Mucosa of stomach (tissue), 1 donor: ENCODE results near the gene IDE.

Experiments
- H3K27me3 ChIP-seq: one replicate; pipeline ENCODE4 v1.7.0; 2013; ENCODE audit warnings: mild to moderate bottlenecking, low read length; ENCODE audit not compliant: control insufficient read depth, insufficient read depth
- H3K36me3 ChIP-seq: one replicate; pipeline ENCODE4 v1.7.0; 2013; ENCODE audit warnings: low read length; ENCODE audit not compliant: control insufficient read depth, insufficient read depth
- H3K4me1 ChIP-seq: one replicate; pipeline ENCODE4 v1.7.0; 2013; ENCODE audit warnings: mild to moderate bottlenecking, low read length; ENCODE audit not compliant: control insufficient read depth, insufficient read depth
- H3K4me3 ChIP-seq: one replicate; pipeline ENCODE4 v1.7.0; 2013; ENCODE audit warnings: low read length
- H3K9ac ChIP-seq: one replicate; pipeline ENCODE4 v1.7.0; 2013; ENCODE audit warnings: mild to moderate bottlenecking, low read length, moderate library complexity
- H3K9me3 ChIP-seq: one replicate; pipeline ENCODE4 v1.7.0; 2013; ENCODE audit warnings: mild to moderate bottlenecking, low read length, moderate library complexity; ENCODE audit not compliant: control insufficient read depth
- donor health status: Pancreatic carcinoma.

The IDE gene

DNA sequence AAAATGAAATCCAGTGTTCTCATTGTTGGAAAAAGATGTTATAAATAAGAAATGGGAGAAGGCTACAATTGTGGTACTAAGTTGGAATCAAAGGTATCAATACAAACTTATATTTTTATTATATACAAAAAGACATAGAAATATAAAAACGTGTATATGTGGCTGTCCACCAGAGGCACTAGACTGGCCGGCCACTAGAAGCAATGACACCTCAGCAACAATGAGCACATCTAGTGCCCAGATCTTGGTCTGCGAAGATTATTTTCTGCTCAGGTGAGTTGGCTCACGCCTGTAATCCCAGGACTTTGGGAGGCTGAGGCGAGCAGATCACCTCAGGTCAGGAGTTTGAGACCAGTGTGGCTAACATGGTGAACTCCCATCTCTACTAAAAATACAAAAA lies 21.6 kb downstream of the IDE start:
- H3K4me3 ChIP-seq: no peak overlapping the region
- H3K4me1 ChIP-seq: no peaks in the 10 kb centered on the region
- no peaks in the 10 kb centered on the region for H3K9me3 ChIP-seq
- H3K9ac ChIP-seq: no peak overlapping the region
- H3K27me3 ChIP-seq: no peaks in the 10 kb centered on the region
- H3K36me3 ChIP-seq: no peaks in the 10 kb centered on the region

- Histone ChIP-seq H3K36me3 (no peaks in the 10 kb centered on the region), H3K9me3 (no peaks in the 10 kb centered on the region), H3K27me3 (no peaks in the 10 kb centered on the region), H3K4me3 (no peak overlapping the region), H3K9ac (no peak overlapping the region), H3K4me1 (no peaks in the 10 kb centered on the region)
These were observed 23.0 kb downstream of the IDE start for GRCh38 chr10:92550924-92551323.

DNA sequence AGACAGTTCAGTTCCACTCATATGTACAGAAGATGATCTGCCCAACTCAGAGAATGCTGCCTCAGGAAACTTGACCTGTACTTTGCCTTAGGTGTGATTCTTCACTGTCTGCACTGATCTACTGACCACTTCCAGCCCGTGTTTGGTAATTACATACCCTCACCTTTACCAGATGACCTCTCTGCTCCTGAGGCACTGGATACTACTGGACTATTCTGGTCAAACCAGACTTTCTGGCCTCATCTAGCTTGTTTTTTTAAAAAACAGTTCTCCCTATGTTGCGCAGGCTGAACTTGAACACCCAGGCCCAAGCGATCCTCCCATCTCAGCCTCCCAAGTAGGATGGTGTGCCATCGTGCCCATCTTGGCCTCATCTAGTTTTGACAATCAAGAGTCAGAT lies 26.2 kb downstream of the IDE start:
- no peak overlapping the region for H3K9ac ChIP-seq
- H3K9me3 ChIP-seq: no peaks in the 10 kb centered on the region
- H3K4me3 ChIP-seq: no peak overlapping the region
- H3K27me3 ChIP-seq: no peaks in the 10 kb centered on the region
- no peaks in the 10 kb centered on the region for H3K4me1 ChIP-seq
- no peaks in the 10 kb centered on the region for H3K36me3 ChIP-seq

GRCh38 chr10:92545556-92545955 lies 28.3 kb downstream of the IDE start:
- no peak overlapping the region for H3K9ac ChIP-seq
- H3K27me3 ChIP-seq: no peaks in the 10 kb centered on the region
- H3K36me3 ChIP-seq: no peaks in the 10 kb centered on the region
- H3K4me1 ChIP-seq: no peaks in the 10 kb centered on the region
- no peak overlapping the region for H3K4me3 ChIP-seq
- no peaks in the 10 kb centered on the region for H3K9me3 ChIP-seq

- Histone ChIP-seq H3K4me1 (no peaks in the 10 kb centered on the region), H3K4me3 (no peak overlapping the region), H3K36me3 (no peaks in the 10 kb centered on the region), H3K9ac (no peak overlapping the region), H3K9me3 (no peaks in the 10 kb centered on the region), H3K27me3 (no peaks in the 10 kb centered on the region)
These were observed 29.6 kb downstream of the IDE start for GRCh38 chr10:92544296-92544695.

DNA sequence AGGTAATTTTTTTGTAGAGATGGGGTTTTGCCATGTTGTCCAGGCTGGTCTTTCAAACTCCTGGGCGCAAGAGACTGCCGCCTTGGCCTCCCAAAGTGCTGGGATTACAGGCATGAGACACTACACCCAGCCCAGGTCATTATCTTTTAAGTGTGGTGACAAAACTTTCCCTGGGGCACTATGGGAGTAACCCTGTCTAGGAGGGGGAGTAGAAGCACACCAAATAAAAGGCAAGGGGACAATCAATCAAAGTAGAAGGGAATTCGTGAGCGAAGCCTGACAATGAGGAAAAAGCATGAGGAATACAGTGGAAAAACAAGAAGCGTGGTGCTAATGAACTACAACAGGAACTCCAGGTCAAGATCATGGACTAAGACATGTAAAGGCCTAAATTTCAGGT lies 31.4 kb downstream of the IDE start:
- Histone ChIP-seq H3K9ac (no peak overlapping the region), H3K36me3 (no peaks in the 10 kb centered on the region), H3K27me3 (no peaks in the 10 kb centered on the region), H3K4me3 (no peak overlapping the region), H3K4me1 (no peaks in the 10 kb centered on the region), H3K9me3 (no peaks in the 10 kb centered on the region)

DNA sequence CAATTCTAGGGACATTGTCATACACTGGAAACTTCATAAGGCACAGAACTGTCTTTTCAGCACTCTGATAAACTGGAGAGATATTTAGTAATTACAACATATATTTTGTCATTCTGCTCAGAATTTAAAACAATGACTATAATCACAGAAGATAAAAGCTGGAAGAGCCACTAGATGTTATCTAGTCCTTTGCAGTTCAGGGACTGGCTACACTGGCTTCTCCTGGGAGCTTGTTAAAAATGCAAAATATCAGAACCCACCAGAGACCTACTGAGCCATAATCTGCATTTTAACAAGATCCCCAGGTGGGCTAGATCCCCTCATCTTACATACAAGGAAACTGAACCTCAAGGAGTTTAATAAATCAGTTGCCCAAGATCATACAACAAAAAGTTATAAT lies 32.3 kb downstream of the IDE start:
- no peak overlapping the region for H3K4me3 ChIP-seq
- no peaks in the 10 kb centered on the region for H3K9me3 ChIP-seq
- no peak overlapping the region for H3K9ac ChIP-seq
- no peaks in the 10 kb centered on the region for H3K27me3 ChIP-seq
- H3K36me3 ChIP-seq: no peaks in the 10 kb centered on the region
- H3K4me1 ChIP-seq: no peaks in the 10 kb centered on the region

DNA sequence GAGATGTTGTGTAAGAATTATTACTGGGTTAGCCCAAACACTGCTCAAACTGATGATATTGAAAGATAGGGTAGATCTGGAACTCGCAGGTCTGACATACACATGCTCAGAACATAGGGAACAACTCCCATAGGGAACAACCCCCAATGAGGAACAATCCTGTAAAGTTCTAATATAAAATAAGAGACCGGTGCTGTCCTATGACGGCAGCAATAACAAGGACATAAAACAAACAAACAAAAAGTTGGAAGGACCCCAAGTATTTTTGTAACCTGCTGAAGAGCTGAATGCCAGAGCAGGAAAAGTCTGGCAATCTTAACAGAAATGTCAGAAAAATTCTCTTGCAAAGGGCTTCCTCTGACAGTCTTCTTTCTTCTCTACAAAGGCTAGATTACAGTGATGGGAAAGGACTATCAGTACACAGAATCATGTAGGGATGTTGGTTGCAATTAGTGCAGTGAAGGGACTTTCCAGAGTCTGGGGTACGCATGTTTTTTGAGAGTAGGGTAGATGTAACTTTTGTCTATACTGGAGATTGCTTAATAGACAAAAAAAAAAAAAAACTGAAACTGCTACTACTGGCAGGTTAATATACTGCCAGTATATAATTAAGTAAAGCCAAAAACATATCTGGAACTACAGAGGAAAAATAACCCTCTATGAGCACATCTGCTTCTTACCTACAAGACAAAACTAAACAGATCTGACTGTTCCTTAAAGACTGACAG lies 35.5 kb downstream of the IDE start:
- H3K4me1 ChIP-seq: no peaks in the 10 kb centered on the region
- H3K4me3 ChIP-seq: no peak overlapping the region
- no peak overlapping the region for H3K9ac ChIP-seq
- no peaks in the 10 kb centered on the region for H3K9me3 ChIP-seq
- no peaks in the 10 kb centered on the region for H3K27me3 ChIP-seq
- H3K36me3 ChIP-seq: peaks cover 4% of the 10 kb centered on the region

DNA sequence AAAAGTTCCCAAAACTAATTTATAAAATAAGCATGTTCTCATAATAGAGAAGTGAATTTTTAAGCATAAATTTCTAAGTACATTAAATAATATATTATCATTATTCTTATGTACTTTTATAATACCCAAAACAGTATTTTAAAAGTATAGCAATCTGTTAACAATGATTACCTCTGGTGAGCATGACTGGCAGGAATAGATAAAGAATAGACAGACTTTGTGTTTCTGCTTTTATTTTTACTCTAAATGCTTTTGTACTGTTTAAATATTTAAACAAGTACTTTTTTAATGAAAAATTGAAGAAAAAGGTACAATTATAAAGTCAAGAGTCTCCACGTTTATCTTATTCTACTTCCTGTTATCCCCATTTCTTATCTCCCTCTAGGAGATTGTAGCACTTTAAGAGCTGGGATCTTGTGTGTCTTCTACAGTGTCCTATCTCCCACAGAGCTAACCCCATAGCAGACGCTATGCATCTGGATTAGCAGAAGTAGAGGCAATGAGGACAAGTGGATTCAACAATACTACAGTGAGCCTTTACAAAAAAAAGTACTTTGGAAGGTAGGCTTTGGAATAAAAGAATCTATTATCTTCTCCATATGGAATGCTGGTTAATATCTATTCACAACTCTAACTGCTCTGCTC lies 42.9 kb downstream of the IDE start:
- Histone ChIP-seq H3K9ac (no peak overlapping the region), H3K4me3 (no peak overlapping the region), H3K36me3 (peaks cover 4% of the 10 kb centered on the region), H3K9me3 (no peaks in the 10 kb centered on the region), H3K27me3 (no peaks in the 10 kb centered on the region), H3K4me1 (no peaks in the 10 kb centered on the region)

- H3K4me1 ChIP-seq: no peaks in the 10 kb centered on the region
- no peak overlapping the region for H3K4me3 ChIP-seq
- H3K27me3 ChIP-seq: no peaks in the 10 kb centered on the region
- H3K9ac ChIP-seq: no peak overlapping the region
- no peaks in the 10 kb centered on the region for H3K9me3 ChIP-seq
- H3K36me3 ChIP-seq: peaks cover 2% of the 10 kb centered on the region
These were observed 43.5 kb downstream of the IDE start for GRCh38 chr10:92530421-92530820.

DNA sequence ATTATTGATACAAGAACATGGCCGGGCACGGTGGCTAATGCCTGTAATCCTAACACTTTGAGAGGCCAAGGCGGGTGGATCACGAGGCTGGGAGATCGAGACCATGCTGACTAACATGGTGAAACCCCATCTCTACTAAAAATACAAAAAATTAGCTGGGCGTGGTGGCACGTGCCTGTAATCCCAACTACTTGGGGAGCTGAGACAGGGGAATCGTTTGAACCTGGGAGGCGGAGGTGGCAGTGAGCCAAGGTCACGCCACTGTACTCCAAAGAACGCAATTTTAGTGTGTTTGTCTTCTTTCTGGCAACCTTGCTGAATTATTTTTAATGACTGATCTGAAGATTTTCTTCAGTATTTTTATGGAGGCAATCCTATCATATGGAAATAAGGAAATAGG lies 46.2 kb downstream of the IDE start:
- Histone ChIP-seq H3K27me3 (no peaks in the 10 kb centered on the region), H3K4me3 (no peak overlapping the region), H3K4me1 (no peaks in the 10 kb centered on the region), H3K9me3 (no peaks in the 10 kb centered on the region), H3K36me3 (no peaks in the 10 kb centered on the region), H3K9ac (no peak overlapping the region)

- H3K4me3 ChIP-seq: no peak overlapping the region
- H3K4me1 ChIP-seq: no peaks in the 10 kb centered on the region
- no peaks in the 10 kb centered on the region for H3K9me3 ChIP-seq
- no peaks in the 10 kb centered on the region for H3K27me3 ChIP-seq
- H3K9ac ChIP-seq: no peak overlapping the region
- no peaks in the 10 kb centered on the region for H3K36me3 ChIP-seq
These were observed 50.3 kb downstream of the IDE start for GRCh38 chr10:92523639-92524038.
